ENCODE results near the gene FIG4. TPM values are rescaled to one million over a fixed set of nuclear protein-coding genes. Genes with fewer than 3 reads are reported as not detected.
"Not testable (repeated sequence)": the region's sequence is repeated elsewhere in the genome, so short reads cannot be mapped to it uniquely, and the experiment has no call there.

The FIG4 gene
- total and polyA plus RNA-seq, 5 donors from 2014 or later: 9.0 to 20.0 (median 14.9) TPM

DNA sequence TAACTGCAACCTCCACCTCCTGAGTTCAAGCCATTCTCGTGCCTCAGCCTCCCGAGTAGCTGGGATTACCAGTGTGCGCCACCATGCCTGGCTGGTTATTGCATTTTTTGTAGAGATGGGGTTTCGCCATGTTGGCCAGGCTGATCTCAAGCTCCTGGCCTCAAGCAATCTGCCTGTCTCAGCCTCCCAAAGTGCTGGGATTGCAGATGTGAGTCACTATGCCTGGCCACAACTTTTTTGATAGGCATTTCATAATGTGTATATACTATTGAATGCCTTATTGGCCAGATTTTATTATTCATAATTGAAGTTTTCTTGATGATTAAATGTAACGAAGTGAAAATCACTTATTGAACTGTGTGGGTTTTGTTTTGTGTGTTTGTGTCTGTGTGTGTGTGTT lies 27.9 kb downstream of the FIG4 start:
- DNase-seq (no peak), ATAC-seq (ENCODE audit: low read depth in 2 of 2) (no peak)
- Histone ChIP-seq H3K27me3 (ENCODE audit: control insufficient read depth, insufficient read depth, low read length) (no peaks in the 10 kb centered on the region), H3K4me3 (ENCODE audit: low read depth, low read length) (no peak overlapping the region), H3K4me1 (ENCODE audit: control insufficient read depth, insufficient read depth, low read length, poor library complexity, severe bottlenecking) (no peaks in the 10 kb centered on the region), H3K9me3 (ENCODE audit: control insufficient read depth in 2 of 2, low read length in 2 of 2) (no peaks in the 10 kb centered on the region), H3K27ac (ENCODE audit: insufficient read depth, low read length, poor library complexity, severe bottlenecking) (no peak overlapping the region), H3K36me3 (ENCODE audit: control insufficient read depth, insufficient read depth, low read length) (peaks cover 27% of the 10 kb centered on the region)
- H3K9me3 Mint-ChIP-seq: no peaks in the 10 kb centered on the region
- H3K4me3 Mint-ChIP-seq: no peak overlapping the region
- peaks cover 0 to 4% (median 0%) of the 10 kb centered on the region in 4 donors for H3K4me1 Mint-ChIP-seq
- peaks cover 22% of the 10 kb centered on the region for H3K36me3 Mint-ChIP-seq
- H3K27ac Mint-ChIP-seq: no peak overlapping the region
- no peaks in the 10 kb centered on the region for H3K27me3 Mint-ChIP-seq

DNA sequence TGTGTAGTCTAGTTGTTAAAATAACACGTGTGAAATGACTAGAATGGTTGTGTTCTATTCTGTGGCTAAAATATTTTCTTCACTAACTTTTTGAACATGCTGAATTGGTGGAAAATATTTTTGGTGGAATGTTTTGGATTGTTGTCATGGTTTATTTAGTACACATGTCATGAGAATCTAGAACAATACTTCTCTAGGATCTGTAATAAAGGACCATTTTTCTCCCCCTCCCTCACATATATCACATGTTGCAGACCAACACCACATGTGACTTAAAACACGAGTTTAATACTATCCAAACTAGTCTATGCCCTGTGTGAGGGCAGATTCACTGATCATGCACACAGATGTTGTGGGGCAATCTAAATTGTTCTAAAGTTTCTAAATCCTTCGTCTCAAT lies 29.2 kb downstream of the FIG4 start:
- no peaks in the 10 kb centered on the region for H3K27me3 ChIP-seq (ENCODE audit: control insufficient read depth, insufficient read depth, low read length)
- no peak overlapping the region for H3K4me3 ChIP-seq (ENCODE audit: low read depth, low read length)
- no peak for ATAC-seq (ENCODE audit: low read depth in 2 of 2)
- H3K4me3 Mint-ChIP-seq: no peak overlapping the region
- H3K9me3 Mint-ChIP-seq: peaks cover 0 to 3% (median 0%) of the 10 kb centered on the region in 7 donors
- no peaks in the 10 kb centered on the region for H3K4me1 ChIP-seq (ENCODE audit: control insufficient read depth, insufficient read depth, low read length, poor library complexity, severe bottlenecking)
- H3K36me3 Mint-ChIP-seq: peaks cover 33% of the 10 kb centered on the region
- no peak for DNase-seq
- H3K27ac ChIP-seq (ENCODE audit: insufficient read depth, low read length, poor library complexity, severe bottlenecking): no peak overlapping the region
- H3K4me1 Mint-ChIP-seq: no peaks in the 10 kb centered on the region
- no peak overlapping the region for H3K27ac Mint-ChIP-seq
- H3K27me3 Mint-ChIP-seq: no peaks in the 10 kb centered on the region
- peaks cover 24% of the 10 kb centered on the region for H3K36me3 ChIP-seq (ENCODE audit: control insufficient read depth, insufficient read depth, low read length)
- H3K9me3 ChIP-seq (ENCODE audit: control insufficient read depth in 2 of 2, low read length in 2 of 2): no peaks in the 10 kb centered on the region

DNA sequence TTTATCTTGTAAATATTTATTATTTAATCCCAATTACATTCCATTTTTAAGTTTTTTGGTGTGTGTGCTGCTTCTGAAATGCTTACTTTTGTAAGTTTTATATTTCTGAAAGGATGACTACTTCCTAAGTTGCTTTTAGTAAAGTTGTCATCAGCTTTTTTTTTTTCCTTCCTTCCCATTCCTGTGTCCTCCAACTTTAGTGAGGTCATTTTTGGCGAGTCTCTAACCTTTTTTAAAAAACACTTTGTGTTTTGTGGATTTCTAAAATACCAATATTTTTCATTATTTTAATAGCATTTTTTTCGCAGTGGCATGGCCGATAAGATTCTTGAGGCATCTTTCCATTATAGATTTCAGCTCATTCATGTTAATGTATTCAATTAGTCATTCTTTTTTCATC lies 30.9 kb downstream of the FIG4 start:
- Histone ChIP-seq H3K27ac (ENCODE audit: insufficient read depth, low read length, poor library complexity, severe bottlenecking) (no peak overlapping the region), H3K36me3 (ENCODE audit: control insufficient read depth, insufficient read depth, low read length) (peaks cover 14% of the 10 kb centered on the region), H3K4me1 (ENCODE audit: control insufficient read depth, insufficient read depth, low read length, poor library complexity, severe bottlenecking) (no peaks in the 10 kb centered on the region), H3K27me3 (ENCODE audit: control insufficient read depth, insufficient read depth, low read length) (no peaks in the 10 kb centered on the region), H3K9me3 (ENCODE audit: control insufficient read depth in 2 of 2, low read length in 2 of 2) (no peaks in the 10 kb centered on the region), H3K4me3 (ENCODE audit: low read depth, low read length) (no peak overlapping the region)
- H3K4me3 Mint-ChIP-seq: no peak overlapping the region
- peaks cover 0 to 2% (median 0%) of the 10 kb centered on the region in 4 donors for H3K4me1 Mint-ChIP-seq
- H3K9me3 Mint-ChIP-seq: peaks cover 0 to 3% (median 0%) of the 10 kb centered on the region in 7 donors
- DNase-seq (no peak), ATAC-seq (ENCODE audit: low read depth in 2 of 2) (no peak)
- no peak overlapping the region for H3K27ac Mint-ChIP-seq
- H3K36me3 Mint-ChIP-seq: peaks cover 50% of the 10 kb centered on the region
- H3K27me3 Mint-ChIP-seq: no peaks in the 10 kb centered on the region

DNA sequence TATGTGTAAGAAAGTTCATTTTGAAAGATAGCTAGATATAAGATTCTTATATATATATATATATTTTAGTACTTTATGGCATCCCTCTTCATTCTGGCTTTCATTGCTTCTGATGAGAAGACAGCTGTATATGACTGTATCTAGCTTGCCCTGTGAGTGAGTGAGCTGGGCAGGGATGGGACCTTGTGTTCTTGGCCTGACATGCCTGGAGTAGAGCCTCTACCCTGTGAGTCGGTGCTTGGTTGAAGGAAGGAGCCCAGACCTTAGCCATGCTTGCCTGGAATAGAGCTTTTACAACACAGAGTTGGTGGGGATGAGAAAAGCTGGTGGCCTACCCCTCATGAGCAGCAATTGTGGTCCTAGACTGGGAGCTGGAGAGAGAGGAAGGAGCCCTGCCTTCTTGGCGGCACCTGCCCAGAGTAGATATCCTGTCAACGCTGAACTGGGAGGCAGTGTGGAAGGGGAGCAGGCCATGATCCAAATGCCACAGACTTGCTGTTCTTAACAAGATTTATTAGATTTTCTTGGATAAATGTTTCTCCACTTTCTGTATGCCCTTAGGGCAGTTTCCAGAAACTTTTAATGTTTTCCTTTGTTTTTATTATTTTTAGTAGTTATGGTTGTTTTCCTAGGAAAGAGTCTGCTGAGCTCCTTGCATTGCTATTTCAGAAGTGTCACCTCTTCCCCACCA lies 31.6 kb downstream of the FIG4 start:
- DNase-seq (no peak), ATAC-seq (ENCODE audit: low read depth in 2 of 2) (no peak)
- peaks cover 14% of the 10 kb centered on the region for H3K36me3 ChIP-seq (ENCODE audit: control insufficient read depth, insufficient read depth, low read length)
- no peak overlapping the region for H3K27ac Mint-ChIP-seq
- peaks cover 0 to 2% (median 0%) of the 10 kb centered on the region in 4 donors for H3K4me1 Mint-ChIP-seq
- H3K4me3 Mint-ChIP-seq: no peak overlapping the region
- H3K4me3 ChIP-seq (ENCODE audit: low read depth, low read length): no peak overlapping the region
- H3K27me3 Mint-ChIP-seq: no peaks in the 10 kb centered on the region
- no peaks in the 10 kb centered on the region for H3K4me1 ChIP-seq (ENCODE audit: control insufficient read depth, insufficient read depth, low read length, poor library complexity, severe bottlenecking)
- no peak overlapping the region for H3K27ac ChIP-seq (ENCODE audit: insufficient read depth, low read length, poor library complexity, severe bottlenecking)
- H3K9me3 ChIP-seq (ENCODE audit: control insufficient read depth in 2 of 2, low read length in 2 of 2): no peaks in the 10 kb centered on the region
- no peaks in the 10 kb centered on the region for H3K27me3 ChIP-seq (ENCODE audit: control insufficient read depth, insufficient read depth, low read length)
- H3K9me3 Mint-ChIP-seq: peaks cover 0 to 3% (median 0%) of the 10 kb centered on the region in 7 donors
- peaks cover 54% of the 10 kb centered on the region for H3K36me3 Mint-ChIP-seq

DNA sequence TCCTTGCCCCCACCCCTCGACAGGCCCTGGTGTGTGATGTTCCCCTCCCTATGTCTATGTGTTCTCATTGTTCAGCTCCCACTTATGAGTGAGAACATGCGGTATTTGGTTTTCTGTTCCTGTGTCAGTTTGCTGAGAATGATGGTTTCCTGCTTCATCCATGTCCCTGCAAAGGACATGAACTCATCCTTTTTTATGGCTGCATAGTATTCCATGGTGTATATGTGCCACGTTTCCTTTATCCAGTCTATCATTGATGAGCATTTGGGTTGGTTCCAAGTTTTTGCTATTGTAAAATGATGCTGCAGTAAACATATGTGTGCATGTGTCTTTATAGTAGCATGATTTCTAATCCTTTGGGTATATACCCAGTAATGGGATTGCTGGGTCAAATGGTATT lies 34.2 kb downstream of the FIG4 start:
- not testable (repeated sequence) for DNase-seq; H3K9me3 Mint-ChIP-seq; H3K36me3 ChIP-seq (ENCODE audit: control insufficient read depth, insufficient read depth, low read length); H3K9me3 ChIP-seq (ENCODE audit: control insufficient read depth in 2 of 2, low read length in 2 of 2); ATAC-seq (ENCODE audit: low read depth in 2 of 2); H3K27me3 ChIP-seq (ENCODE audit: control insufficient read depth, insufficient read depth, low read length); H3K27me3 Mint-ChIP-seq; H3K27ac ChIP-seq (ENCODE audit: insufficient read depth, low read length, poor library complexity, severe bottlenecking); H3K27ac Mint-ChIP-seq; H3K4me1 ChIP-seq (ENCODE audit: control insufficient read depth, insufficient read depth, low read length, poor library complexity, severe bottlenecking); H3K4me1 Mint-ChIP-seq; H3K4me3 ChIP-seq (ENCODE audit: low read depth, low read length); H3K4me3 Mint-ChIP-seq
- peaks cover 53% of the 10 kb centered on the region for H3K36me3 Mint-ChIP-seq

DNA sequence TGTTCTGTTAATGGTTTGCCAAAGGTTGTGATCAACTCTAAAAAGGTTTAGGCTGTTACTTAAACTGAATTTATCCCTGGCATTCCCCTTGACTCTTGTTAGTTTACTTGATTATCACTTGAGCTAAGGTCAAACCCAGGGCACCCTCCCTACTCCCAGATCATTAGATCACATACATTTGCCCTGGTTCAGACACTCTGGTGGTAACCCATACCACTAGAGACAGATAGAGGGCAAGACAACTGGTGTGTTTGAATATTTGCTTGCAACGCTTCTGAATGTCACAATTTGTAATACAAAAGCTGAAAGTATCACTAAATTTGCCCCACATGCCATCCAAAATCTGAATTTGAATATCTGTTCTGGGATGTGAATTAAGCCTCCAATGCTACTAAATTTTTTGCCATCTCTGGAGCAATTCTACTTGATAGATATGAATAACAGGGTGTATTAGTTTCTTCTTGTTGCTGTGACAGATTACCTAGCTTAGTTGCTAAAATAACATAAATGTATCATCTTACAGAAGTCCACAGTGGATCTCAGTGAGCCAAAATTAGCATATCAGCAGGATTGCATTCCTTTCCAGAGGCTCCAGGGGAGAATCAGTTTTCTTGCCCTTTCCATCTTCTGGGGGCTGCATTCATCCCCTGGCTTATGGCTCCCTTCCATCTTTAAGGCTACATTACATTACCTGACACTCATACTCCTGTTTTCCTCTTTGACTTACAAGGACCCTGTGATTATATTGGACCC lies 45.4 kb downstream of the FIG4 start:
- no peaks in the 10 kb centered on the region for H3K27me3 ChIP-seq (ENCODE audit: control insufficient read depth, insufficient read depth, low read length)
- H3K9me3 ChIP-seq (ENCODE audit: control insufficient read depth in 2 of 2, low read length in 2 of 2): no peaks in the 10 kb centered on the region
- H3K36me3 ChIP-seq (ENCODE audit: control insufficient read depth, insufficient read depth, low read length): peaks cover 21% of the 10 kb centered on the region
- Mint-ChIP-seq H3K9me3 (peaks cover 0 to 2% (median 0%) of the 10 kb centered on the region in 7 donors), H3K27me3 (no peaks in the 10 kb centered on the region), H3K27ac (no peak overlapping the region), H3K4me3 (no peak overlapping the region), H3K4me1 (no peaks in the 10 kb centered on the region), H3K36me3 (peaks cover 57% of the 10 kb centered on the region)
- H3K4me3 ChIP-seq (ENCODE audit: low read depth, low read length): no peak overlapping the region
- DNase-seq (no peak), ATAC-seq (ENCODE audit: low read depth in 2 of 2) (no peak)
- H3K27ac ChIP-seq (ENCODE audit: insufficient read depth, low read length, poor library complexity, severe bottlenecking): no peak overlapping the region
- H3K4me1 ChIP-seq (ENCODE audit: control insufficient read depth, insufficient read depth, low read length, poor library complexity, severe bottlenecking): no peaks in the 10 kb centered on the region

DNA sequence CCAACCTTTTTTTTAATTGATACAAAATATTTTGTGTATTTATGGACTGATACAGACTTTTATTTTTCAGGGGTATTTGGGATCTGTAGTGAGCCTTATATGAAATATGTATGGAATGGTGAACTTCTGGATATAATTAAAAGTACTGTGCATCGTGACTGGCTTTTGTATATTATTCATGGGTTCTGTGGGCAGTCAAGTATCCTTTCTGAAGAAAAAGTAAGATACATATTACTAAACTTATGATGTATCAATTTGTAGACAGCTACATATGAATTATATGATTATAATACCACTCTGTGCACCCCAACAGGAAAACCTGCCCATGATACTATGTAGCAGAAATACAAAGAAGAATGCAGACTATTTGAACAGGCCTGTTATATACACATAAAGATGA lies 47.2 kb downstream of the FIG4 start:
- DNase-seq: no peak
- H3K9me3 Mint-ChIP-seq: peaks cover 0 to 2% (median 0%) of the 10 kb centered on the region in 7 donors
- Histone ChIP-seq H3K27me3 (ENCODE audit: control insufficient read depth, insufficient read depth, low read length) (no peaks in the 10 kb centered on the region), H3K36me3 (ENCODE audit: control insufficient read depth, insufficient read depth, low read length) (peaks cover 21% of the 10 kb centered on the region), H3K9me3 (ENCODE audit: control insufficient read depth in 2 of 2, low read length in 2 of 2) (no peaks in the 10 kb centered on the region), H3K4me3 (ENCODE audit: low read depth, low read length) (no peak overlapping the region), H3K4me1 (ENCODE audit: control insufficient read depth, insufficient read depth, low read length, poor library complexity, severe bottlenecking) (no peaks in the 10 kb centered on the region), H3K27ac (ENCODE audit: insufficient read depth, low read length, poor library complexity, severe bottlenecking) (no peak overlapping the region)
- no peaks in the 10 kb centered on the region for H3K27me3 Mint-ChIP-seq
- H3K27ac Mint-ChIP-seq: peak overlapping the region in 1 of 3 donors; percentile 54
- no peak for ATAC-seq (ENCODE audit: low read depth in 2 of 2)
- H3K4me3 Mint-ChIP-seq: no peak overlapping the region
- H3K4me1 Mint-ChIP-seq: no peaks in the 10 kb centered on the region
- H3K36me3 Mint-ChIP-seq: peaks cover 60% of the 10 kb centered on the region

DNA sequence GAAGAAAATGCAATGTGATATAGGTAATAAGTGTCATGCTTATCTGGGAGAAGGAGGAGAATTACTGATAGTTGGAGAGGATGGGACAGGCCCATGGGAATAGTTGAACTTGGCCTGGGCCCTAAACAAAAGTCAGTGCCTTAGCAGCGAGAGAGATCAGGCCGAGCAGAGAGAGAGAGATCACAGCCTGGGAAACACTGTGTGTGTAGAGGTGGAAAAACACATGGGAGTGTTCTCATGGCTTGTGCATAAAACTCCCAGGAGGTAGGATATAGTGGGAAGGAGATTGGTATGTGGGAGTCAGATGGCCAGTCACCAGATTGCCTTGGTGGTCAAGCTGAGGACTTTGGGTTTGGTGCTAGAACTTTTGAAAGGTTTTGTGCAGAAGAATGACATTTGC lies 47.6 kb downstream of the FIG4 start:
- H3K4me3 ChIP-seq (ENCODE audit: low read depth, low read length): no peak overlapping the region
- no peak overlapping the region for H3K4me3 Mint-ChIP-seq
- H3K9me3 ChIP-seq (ENCODE audit: control insufficient read depth in 2 of 2, low read length in 2 of 2): no peaks in the 10 kb centered on the region
- no peaks in the 10 kb centered on the region for H3K27me3 ChIP-seq (ENCODE audit: control insufficient read depth, insufficient read depth, low read length)
- H3K4me1 Mint-ChIP-seq: no peaks in the 10 kb centered on the region
- no peak overlapping the region for H3K27ac ChIP-seq (ENCODE audit: insufficient read depth, low read length, poor library complexity, severe bottlenecking)
- H3K36me3 ChIP-seq (ENCODE audit: control insufficient read depth, insufficient read depth, low read length): peaks cover 23% of the 10 kb centered on the region
- ATAC-seq (ENCODE audit: low read depth in 2 of 2) (no peak), DNase-seq (no peak)
- H3K27me3 Mint-ChIP-seq: no peaks in the 10 kb centered on the region
- peaks cover 61% of the 10 kb centered on the region for H3K36me3 Mint-ChIP-seq
- peaks cover 0 to 2% (median 0%) of the 10 kb centered on the region in 7 donors for H3K9me3 Mint-ChIP-seq
- peak overlapping the region in 1 of 3 donors; percentile 6 for H3K27ac Mint-ChIP-seq
- no peaks in the 10 kb centered on the region for H3K4me1 ChIP-seq (ENCODE audit: control insufficient read depth, insufficient read depth, low read length, poor library complexity, severe bottlenecking)

Measured in CD4-positive, CD25-positive, alpha-beta regulatory T cell (primary cell).